ENCODE measurements around the gene ATF7.

DNA sequence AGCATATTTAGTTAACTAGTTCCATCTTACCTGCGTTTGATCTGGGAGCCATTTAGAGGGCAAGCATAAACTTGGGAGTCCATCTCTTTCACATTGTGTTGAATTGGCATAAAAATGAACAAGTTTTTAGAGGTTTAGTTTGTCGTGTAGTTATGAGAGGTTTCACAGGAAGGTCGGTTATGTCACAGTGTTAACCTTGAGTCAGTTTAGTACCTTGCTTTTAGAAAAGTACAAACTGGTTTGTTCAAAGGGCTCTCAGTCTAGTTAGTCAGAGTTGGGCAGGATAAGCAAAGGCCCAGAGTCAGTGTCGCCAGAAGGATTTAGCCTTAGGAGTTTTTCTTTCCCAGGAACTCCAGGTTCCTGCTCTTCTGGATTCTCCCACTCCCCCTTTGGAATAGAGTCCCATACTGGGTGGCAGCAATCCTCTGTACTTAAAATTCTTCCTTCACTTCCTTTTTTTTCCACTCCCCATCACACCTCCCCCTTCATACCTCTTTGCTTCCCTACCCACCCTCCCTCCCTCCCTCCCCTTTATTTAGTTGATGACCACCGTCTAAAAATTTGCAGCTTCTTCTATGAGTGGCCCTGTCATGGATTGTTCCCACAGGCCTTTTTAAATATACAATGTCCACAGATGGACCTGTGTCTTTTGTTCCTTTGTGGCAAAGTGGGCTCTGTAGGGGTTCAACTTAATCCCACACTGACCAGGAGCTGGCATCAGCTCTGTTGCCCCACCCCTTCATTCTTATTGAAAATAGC is 162.2 kb downstream of the ATF7 start:
- TF ChIP-seq EZH2phosphoT487 (IDR thresholded peaks at IDR 0.05; ENCODE audit: borderline replicate concordance, low read length): no peak
- TF ChIP-seq, protein P1, sequence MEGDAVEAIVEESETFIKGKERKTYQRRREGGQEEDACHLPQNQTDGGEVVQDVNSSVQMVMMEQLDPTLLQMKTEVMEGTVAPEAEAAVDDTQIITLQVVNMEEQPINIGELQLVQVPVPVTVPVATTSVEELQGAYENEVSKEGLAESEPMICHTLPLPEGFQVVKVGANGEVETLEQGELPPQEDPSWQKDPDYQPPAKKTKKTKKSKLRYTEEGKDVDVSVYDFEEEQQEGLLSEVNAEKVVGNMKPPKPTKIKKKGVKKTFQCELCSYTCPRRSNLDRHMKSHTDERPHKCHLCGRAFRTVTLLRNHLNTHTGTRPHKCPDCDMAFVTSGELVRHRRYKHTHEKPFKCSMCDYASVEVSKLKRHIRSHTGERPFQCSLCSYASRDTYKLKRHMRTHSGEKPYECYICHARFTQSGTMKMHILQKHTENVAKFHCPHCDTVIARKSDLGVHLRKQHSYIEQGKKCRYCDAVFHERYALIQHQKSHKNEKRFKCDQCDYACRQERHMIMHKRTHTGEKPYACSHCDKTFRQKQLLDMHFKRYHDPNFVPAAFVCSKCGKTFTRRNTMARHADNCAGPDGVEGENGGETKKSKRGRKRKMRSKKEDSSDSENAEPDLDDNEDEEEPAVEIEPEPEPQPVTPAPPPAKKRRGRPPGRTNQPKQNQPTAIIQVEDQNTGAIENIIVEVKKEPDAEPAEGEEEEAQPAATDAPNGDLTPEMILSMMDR (IDR thresholded peaks at IDR 0.05; ENCODE audit: low read depth, low read length, poor library complexity, severe bottlenecking): no peak

Measured in DOHH2 (cell line).